ENCODE results near the gene PITHD1.

DNA sequence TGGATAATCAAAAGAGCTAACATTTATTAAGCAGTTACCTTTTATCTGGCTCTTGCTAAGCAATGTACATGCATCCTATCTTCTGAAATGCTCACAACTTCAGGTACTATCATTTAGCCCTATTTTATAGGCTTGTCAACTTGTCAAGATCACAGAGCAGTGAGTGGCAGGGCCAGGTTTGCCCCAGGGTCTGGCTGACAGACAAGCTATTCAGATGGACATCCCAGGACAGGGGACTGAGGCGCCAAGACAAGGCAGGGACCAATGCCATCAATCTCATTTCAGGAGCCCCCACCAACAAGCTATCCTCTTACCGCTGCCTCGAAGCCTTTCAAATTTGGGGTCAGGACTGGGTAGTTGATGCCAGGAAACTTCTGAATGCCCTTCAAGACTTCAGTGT lies 38.1 kb downstream of the PITHD1 start:
- TF ChIP-seq, protein P1, sequence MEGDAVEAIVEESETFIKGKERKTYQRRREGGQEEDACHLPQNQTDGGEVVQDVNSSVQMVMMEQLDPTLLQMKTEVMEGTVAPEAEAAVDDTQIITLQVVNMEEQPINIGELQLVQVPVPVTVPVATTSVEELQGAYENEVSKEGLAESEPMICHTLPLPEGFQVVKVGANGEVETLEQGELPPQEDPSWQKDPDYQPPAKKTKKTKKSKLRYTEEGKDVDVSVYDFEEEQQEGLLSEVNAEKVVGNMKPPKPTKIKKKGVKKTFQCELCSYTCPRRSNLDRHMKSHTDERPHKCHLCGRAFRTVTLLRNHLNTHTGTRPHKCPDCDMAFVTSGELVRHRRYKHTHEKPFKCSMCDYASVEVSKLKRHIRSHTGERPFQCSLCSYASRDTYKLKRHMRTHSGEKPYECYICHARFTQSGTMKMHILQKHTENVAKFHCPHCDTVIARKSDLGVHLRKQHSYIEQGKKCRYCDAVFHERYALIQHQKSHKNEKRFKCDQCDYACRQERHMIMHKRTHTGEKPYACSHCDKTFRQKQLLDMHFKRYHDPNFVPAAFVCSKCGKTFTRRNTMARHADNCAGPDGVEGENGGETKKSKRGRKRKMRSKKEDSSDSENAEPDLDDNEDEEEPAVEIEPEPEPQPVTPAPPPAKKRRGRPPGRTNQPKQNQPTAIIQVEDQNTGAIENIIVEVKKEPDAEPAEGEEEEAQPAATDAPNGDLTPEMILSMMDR (IDR thresholded peaks at IDR 0.05): no peak
- TF ChIP-seq, protein P2, sequence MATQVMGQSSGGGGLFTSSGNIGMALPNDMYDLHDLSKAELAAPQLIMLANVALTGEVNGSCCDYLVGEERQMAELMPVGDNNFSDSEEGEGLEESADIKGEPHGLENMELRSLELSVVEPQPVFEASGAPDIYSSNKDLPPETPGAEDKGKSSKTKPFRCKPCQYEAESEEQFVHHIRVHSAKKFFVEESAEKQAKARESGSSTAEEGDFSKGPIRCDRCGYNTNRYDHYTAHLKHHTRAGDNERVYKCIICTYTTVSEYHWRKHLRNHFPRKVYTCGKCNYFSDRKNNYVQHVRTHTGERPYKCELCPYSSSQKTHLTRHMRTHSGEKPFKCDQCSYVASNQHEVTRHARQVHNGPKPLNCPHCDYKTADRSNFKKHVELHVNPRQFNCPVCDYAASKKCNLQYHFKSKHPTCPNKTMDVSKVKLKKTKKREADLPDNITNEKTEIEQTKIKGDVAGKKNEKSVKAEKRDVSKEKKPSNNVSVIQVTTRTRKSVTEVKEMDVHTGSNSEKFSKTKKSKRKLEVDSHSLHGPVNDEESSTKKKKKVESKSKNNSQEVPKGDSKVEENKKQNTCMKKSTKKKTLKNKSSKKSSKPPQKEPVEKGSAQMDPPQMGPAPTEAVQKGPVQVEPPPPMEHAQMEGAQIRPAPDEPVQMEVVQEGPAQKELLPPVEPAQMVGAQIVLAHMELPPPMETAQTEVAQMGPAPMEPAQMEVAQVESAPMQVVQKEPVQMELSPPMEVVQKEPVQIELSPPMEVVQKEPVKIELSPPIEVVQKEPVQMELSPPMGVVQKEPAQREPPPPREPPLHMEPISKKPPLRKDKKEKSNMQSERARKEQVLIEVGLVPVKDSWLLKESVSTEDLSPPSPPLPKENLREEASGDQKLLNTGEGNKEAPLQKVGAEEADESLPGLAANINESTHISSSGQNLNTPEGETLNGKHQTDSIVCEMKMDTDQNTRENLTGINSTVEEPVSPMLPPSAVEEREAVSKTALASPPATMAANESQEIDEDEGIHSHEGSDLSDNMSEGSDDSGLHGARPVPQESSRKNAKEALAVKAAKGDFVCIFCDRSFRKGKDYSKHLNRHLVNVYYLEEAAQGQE (IDR thresholded peaks at IDR 0.05; ENCODE audit: insufficient read depth in 1 of 2, low read depth in 2 of 2, low read length in 1 of 2): no peak
- TF ChIP-seq POLR2AphosphoS5 (IDR thresholded peaks at IDR 0.05; ENCODE audit: low read depth, low read length): no peak
